Bone marrow (tissue), 2 donors: ENCODE measurements around the gene CMSS1.

Experiments used
- DNase-seq, 2 donors: peaks; one replicate each; lab custom pipeline; 2025; lab: John Stamatoyannopoulos, UW

The CMSS1 gene

DNA sequence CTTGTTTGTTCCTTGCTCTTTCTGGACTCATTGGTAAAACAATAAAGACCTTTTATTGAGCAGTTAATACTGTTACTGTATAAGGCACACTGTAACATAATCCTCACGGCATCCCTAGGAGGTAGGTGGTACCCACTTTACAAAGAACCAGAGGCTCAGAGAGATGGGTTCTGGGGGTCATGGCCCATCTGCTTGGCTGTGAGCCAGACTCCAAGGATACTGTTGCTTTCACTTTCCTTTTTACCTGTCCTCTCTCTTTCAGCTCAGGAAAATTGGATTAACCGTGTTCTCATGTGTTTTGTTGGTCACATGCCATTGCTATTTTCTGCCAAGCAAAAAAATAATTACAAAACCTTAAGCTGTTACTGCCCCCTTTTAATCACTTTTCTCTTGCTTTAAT, 331.5 kb downstream of the CMSS1 start:
- DNase-seq = no peak

DNA sequence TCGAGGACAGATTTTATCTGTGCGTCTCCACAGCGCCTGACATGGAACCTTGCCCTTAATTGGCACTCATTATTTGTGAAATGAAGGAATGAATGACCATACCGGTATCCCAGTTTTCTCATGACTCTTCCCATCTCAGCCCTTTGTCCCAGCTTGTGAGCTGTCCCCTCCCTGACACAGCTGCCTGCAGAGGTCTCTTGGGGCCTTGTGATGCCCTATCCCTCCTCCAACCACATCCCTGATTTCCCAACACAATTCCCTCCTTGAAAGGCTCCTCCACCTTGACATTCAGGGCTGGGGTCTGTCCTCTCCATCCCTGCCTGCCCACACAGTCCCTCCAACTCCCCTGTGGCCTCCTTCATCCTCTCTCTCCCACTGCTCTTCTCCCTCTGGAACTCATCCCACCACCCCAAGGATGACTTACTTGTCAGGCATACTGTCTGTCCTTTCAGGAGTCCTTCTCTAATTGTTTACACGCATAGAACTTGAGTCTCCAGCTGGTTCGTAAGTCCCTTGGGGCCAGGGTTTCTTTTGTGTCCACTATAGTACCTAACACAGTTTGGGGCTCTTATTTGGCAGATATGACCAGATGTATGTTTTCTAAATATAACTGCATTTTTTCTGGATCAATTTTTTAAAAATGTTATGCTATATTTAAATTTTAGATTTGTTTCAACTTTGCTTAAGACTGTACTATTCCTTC, 332.2 kb downstream of the CMSS1 start:
- no peak for DNase-seq

DNA sequence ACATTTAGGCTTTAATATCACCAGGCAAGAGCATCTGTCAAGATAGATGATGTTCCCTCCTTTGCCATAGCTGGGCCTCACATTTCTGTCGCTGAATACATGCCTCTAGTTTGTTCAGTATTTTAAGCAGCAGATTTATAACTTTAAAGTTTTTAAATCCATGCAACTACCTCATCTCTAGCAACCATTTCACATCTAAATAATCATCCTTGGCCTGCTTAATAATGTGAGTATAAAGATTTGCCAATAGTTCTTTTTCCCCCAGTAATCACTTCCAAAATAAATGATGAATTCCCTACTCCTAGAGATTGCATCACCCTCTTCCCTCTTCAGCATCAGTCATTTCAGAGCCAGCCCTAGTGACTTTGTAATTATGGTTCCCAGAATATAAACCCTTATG, 332.8 kb downstream of the CMSS1 start:
- DNase-seq = no peak

DNA sequence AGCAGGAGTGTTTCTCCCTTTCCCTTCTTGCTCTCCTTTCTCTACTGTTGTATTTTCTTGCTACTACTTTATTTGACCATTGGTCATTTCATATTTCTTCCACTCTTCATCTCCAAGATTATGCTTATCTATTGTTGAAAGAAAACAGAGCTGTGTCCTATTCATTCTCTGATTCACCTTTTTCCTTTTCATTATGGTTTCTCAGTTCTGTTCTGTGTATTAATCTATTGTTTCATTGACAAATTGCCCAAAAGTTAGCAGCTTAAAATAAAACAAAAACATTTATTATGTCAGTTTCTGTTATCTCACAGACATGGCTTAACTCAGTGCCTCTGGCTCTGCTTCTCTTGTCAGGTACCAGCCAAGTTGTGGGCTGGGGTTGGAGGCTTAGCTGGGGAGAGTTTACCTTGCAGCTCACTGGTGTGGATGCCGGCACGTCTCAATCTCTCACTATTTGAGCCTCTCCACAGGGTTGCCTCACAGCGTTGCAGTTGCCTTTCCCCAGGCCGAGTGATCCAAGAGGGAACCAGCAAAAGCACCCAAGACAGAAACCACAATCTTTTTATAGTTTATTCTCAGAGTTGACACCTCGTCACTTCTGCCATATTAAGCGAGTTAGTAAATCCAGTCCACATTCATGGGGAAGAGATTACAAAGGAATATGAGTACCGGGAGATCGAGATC, 333.5 kb downstream of the CMSS1 start:
- no peak for DNase-seq

DNA sequence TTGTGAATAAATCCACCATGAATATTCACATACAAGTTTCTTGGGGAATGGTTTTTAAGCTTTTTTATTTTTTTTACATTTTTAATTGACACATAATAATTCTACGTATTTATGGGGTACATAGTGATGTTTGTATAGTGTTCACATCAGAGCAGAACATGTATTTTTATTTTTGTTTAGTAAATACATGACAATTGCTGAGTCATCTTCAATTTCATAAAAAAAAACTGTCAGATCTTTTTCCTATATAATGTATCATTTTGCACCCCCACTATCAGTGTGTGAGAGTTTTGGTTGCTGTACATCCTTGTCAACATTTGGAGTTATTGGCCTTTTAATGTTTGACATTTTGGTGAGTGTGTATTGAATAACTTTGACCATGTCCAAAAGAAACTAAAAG, 336.5 kb downstream of the CMSS1 start:
- no peak for DNase-seq

DNA sequence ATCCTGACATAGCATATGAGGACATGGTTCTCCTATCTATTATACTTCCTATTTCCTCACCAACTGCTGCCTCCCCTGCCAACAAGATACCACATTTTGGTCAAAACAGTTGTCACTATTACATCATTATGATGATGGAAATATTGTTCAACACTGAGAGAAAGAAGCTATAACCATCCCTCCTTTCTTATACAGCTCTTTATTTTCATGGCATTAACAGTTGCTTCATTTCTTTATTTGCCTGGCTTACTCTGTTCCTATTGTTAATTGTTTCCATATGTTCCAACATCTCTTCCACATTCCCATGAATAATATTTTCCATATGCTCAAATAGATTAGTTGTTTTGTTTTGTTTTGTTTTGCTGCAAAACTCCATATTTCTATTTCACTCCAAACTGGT, 337.5 kb downstream of the CMSS1 start:
- no peak for DNase-seq

DNA sequence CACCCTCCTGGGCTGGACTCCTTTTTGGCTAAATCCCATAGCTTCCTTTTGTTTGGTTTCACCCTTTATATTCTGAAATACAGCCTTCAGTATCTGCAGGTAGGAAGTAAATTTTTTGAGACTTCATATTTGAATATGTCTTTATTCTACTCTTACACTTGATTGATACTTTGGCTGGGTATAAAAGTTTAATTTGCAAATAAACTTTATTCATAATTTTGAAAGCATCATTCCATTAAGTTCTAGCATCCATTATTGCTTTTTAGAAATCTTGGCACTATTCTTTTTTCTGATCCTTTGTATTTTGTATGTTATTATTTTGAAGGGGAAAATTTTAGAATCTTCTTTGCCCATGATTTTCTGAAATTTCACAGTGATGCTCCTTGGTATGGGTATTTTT, 337.9 kb downstream of the CMSS1 start:
- no peak for DNase-seq

DNA sequence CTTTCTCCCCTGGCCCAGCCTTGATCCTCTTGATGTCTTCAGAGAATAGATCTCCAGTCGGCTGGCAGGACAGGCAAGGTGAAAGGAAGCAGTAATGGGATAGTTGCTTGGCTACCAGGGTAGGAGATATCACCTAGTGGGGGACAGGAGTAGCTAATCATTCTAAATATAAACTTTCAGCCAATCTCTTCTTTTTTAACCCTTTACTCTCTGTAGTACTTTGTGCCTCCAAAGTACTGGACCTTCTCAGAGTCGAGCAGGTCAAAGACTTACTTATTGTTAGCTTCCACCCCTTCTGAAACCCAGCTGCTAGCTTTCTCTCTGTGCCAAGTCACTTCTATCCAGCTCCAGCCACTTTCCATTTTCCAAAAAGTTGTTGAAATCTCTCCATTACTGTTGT, 340.0 kb downstream of the CMSS1 start:
- DNase-seq = no peak

DNA sequence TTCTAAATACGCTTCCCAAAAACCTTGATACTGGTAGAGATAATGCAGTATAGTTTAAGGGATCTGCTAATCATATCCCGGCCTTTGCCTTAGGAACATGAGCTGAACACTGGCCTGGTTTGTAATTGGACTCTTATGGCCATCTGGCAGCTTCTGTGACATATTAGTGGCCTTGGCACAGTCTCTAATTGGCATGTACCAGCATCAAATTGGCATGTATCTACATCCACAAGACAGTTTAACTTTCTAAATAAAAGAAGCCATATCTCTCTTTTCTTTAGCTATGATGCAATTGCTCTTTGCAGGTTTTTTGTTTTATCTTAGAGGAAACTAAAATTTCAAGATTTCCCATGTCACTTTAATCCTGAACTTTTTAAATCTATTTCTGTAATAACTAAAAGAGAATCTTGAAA, 341.3 kb downstream of the CMSS1 start:
- no peak for DNase-seq

DNA sequence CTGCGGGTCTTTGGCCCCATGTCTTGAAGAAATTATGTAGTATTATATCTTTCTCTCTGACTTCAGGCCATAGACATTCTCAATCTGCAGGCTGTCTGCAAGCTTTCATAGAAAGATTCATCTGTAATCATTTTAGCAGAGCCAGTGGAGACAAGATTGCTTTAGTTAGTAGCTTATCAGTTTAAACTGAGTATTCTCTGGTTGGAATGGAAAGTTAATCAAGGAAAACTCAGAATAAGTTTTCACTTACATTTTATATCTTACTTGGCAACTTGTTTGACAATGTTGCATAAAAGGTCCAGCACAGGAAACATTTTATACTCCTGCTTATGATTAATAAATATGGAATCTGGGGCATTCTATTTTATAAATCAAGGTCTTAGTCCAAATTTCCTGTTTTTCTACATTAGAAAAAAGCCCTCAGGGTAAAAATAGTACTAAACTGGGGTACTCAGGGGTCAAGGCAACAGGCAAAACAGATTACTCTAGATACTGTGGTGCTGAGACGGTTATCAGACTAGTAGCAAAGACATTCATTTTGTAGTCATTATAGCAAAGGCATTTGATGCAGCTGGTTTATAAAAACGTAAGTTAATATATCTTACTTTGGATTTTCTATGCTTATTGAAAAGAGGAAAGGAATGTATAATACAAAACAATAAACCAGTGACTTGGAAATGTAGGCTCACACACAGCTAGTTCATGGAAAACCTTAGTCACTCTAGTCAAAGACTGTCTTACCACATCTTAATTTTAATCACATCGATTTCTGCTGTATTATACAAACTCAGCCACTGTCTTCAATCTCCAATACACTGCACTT, 341.9 kb downstream of the CMSS1 start:
- DNase-seq = no peak

DNA sequence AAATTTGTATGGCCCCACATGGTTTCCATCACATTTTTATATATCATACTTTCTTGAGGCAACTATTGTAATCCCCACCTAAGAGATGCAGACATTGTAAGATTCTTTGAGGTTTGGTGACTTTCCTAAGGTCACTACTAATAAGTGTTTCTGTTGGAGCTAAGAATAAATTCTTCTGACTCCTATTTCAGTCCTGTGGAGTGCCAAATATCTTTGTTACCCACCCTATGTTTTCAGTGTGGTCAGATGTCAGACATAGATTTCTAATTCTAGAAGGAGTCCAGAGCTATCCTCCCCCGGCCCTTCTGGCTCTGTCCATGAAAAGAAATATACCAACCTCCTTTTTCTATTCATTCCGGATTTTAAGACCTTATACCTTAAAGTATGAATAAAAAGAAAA, 342.9 kb downstream of the CMSS1 start:
- no peak for DNase-seq

DNA sequence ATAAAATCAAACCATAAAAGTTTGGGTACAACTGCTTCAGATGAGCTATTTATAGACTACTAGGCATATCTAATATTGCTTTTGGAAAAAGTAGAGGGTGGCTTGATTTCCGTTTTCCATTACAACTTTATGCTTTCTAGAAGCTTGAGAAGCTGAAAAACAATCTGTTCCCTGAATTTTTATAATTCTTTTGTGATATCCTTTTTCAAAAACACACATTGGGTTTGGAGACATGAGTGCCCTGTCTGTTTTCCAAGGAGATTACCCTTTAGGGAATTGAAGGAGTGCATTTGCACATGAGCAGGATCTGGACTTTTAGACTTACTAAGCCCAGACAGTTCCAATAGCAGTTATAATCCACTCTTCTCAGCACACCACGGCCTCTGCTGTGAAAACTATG, 346.1 kb downstream of the CMSS1 start:
- DNase-seq = no peak

DNA sequence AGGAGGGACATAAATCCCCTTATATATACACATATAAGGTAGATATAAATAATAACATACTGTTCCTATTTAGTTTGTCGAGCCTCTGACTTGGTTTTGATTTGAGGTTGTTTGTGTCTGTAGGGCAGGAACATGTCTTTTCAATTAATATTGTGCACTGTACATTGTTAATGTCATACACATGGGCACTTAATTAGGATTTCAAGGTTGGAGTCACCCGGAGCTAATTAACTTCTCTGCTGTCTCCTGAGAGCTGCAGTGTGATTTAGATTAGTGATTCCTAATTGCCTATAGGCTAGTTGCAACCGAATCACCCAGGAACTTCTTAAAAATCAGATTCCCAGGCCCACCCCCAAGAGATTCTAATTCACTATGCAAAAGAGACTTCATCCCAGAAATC, 347.1 kb downstream of the CMSS1 start:
- DNase-seq = no peak

DNA sequence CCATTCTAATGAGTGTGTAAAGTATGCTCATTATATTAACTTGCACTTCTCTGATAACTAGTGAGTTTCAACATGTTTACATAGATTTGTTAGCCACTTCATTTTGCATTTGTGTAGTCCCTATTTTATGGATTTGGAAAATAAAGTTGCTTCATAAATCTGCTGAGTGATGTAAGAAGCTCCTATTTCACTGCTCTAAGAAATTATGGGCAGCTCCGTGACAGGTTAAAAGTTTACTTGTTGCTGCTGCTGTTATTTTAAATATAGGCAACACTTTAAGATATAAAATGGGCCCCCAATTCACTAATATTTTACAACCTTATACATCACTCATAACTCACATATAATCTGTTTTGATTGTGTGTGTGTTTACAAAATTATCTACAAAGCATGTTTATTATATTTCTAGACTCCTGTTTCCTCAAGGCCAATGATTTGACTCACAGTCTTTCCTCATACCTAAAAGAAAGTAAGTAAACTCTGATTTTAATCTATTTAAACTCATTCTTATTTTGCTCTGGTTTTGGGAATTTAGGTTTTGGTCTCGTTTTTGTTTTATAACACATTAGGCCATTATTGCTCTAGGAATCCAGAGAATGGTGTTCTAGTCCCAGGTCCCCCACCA, 348.4 kb downstream of the CMSS1 start:
- DNase-seq = no peak

DNA sequence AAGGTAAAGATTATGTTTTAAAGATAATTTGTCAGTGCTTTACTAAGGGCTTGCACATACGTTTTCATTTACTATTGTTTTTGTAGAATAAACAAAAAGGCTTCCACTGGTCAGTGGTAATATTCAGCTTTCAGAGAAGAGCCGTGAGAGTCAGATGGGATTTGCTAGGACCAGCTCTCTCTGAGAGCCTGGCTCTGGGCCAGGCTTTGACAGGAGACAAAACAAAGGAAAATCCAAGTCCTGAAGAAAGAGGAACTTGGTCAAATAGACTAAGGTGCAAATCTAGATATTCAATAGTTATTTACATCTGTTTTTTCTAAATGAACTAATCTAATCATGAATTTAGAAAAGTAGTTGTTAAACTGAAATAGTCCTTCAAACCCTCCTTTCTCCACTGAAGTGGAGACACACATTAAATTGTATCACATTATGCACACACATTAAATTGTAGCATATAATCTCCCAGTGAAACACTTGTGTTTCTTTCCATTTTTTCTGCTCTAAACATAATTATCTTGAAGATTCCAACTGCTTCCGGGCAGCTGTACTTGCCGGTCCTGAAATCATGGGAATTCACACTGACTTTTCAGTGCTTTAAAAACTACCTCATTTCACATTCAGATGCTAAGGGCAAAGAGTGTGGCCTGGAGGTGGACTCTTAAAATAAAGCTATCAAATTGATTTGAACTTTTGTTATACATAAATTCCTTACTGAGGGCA, 351.7 kb downstream of the CMSS1 start:
- DNase-seq = no peak

DNA sequence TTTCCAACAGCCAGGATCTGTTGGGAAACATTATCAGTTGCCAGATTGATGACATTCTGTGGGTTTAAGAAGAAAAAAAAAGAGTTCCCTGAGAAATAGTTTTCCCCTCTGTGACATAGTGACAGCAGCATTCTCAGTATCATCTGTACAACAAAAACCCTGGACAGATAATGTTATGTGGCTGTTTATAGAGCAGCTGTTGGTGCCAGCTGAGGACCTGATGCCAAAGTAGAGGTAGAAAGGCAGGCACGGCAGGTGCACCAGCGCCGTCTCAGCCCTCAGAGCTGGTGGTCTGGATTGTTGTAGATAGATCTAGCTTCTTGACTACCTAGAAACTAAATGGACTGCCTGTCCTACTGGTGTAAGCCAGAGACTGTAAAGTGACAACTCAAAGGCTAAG, 352.8 kb downstream of the CMSS1 start:
- no peak for DNase-seq

DNA sequence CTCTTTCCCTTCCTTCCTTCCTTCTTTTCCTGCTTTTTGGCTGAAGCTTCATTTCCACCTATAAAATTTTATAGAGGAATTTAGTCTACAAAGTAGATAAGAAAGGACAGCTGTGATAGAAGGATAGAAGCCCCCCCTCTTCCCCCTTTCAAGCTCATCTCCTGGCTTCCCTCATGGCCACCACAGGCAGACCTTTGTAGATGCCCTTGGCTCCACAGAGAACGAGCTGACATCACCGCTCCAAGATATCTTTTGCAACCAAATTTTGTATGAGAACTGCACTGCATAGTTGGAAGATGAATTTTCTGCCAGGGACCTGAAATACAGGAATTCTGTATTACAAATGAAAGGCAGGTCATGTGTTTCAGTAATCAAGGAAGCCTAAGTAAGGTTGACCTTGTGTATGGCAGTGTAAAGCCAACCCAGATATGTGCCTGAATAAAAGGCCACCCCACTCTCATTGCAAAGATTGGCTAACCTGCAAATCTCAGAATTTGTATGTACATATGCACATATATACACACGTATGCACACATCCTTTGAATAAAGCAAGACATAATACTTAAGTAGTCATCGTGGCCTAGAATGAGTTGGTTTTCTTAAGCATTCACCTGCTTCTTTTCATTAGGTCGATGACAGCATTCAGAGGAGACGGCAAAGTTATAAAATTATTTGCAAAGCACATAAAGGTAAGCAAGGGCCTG, 353.7 kb downstream of the CMSS1 start:
- no peak for DNase-seq

DNA sequence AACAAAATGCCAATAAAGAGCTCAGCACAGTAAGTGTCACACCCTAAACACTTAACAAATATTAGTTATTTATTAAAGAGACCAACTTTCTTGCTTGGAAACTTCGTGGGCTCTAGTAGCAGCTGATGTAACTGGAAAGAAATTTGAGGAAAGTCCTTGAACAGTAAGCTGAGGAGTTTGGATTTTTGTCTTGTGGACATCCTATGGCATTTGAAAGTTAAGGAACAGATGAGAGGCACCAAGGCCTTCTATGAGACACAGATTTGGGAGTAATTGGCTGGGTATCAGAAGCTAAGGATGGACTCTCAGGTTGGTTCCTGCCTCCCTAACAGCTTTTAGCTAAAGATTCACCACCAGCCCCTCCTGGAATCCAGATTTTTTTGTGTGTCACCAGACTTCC, 356.3 kb downstream of the CMSS1 start:
- DNase-seq = no peak

DNA sequence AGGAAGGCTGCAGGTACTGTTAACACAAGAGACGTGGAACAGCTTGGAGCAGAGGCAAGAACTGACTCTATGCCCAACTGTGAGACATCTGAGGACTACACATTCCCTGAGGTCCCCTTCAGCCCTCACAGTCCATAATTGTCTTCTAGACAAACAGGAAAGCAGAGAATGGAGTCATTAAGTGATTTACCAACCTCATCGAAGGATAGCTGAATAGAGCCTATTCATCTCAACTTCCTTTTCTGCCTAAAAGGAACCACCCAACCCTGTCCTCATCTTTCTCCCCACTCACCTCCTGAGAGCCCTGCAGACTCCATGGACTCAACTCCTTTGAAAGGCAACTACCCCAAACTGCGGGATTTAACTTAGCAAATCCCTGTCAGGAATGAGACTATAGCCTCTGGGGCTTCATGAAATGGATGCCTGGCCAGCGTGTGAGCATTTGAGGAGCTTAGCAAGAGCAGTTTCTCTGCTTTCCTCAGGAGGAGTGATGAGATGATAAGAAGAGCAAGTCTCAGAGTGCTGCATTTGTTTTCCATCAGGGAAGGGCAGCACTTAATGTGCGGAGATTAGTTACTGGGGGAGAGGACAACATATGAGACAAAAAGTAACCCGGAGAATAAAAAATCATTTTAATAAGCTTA, 358.1 kb downstream of the CMSS1 start:
- no peak for DNase-seq

DNA sequence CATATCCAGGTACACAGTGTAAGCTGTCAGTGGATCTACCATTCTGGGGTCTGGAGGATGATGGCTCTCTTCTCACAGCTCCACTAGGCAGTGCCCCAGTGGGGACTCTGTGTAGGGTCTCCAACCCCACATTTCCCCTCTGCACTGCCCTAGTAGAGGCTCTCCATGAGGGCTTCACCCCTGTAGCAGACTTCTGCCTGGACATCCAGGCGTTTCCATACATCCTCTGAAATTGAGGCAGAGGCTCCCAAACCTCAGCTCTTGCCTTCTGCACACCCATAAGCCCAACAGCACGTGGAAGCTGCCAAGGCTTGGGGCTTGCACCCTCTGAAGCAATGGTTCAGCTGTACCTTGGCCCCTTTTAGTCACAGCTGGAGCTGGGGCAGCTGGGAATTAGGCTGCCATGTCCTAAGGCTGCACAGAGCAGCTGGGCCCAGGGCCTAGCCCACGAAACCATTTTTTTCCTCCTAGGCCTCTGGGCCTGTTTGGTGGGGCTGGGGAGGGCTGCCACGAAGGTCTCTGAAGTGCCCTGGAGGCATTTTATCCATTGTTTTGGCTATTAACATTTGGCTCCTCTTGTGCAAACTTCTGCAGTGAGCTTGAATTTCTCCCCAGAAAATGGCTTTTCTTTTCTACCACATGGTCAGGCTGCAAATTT, 362.2 kb downstream of the CMSS1 start:
- DNase-seq = no peak
